ENCODE results near the gene SCN5A. TPM values are rescaled to one million over a fixed set of nuclear protein-coding genes. Genes with fewer than 3 reads are reported as not detected.
"Not testable (repeated sequence)": the region's sequence is repeated elsewhere in the genome, so short reads cannot be mapped to it uniquely, and the experiment has no call there.

Gene SCN5A
- total and polyA plus RNA-seq, 2 donors: 1.1 to 3.1 TPM

DNA sequence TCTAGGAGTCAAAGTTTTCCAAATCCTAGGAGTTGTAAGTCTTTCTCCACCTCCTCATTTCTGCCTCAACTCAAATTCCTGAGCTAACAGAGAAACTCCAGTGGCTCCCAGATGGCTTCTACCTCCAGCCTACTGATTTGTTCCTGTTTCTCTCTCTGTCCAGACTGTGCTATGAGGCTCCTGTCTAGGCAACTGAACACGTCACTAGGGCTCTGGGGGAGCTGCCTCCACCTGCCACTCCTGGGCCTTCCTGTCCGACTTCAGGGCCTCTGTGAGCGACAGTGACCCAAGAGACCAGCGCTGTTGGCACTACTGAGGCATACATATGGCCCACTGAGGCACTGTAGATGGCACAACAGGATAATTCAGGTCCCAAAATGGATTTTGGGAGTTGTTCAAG lies 82.0 kb downstream of the SCN5A start:
- no peak for DNase-seq (ENCODE audit: extremely low spot score)
- no peak overlapping the region for H3K27ac ChIP-seq (ENCODE audit: low read depth)
- no peaks in the 10 kb centered on the region for H3K36me3 ChIP-seq (ENCODE audit: insufficient read depth)
- no peaks in the 10 kb centered on the region for H3K4me1 ChIP-seq (ENCODE audit: insufficient read depth)
- H3K4me3 ChIP-seq (ENCODE audit: low read depth, low read length): no peak overlapping the region
- 76% methylated on average over 4 of the region's 4 CpGs for WGBS

DNA sequence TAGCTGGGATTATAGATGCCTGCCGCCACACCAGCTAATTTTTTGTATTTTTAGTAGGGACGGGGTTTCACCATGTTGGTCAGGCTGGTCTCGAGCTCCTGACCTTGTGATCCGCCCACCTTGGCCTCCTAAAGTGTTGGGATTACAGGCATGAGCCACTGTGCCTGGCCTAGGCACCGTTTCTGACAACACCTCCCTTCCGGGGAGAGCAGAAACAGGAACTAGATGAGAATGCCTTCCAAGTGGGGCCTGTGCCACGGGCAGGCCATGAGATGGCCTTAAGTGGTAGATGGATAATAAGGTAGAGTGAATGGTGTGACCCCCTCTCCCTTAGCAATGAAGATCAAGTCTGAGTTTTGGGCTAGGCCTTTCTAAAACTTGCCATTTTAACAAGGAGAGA lies 82.7 kb downstream of the SCN5A start:
- not testable (repeated sequence) for H3K27ac ChIP-seq (ENCODE audit: low read depth); DNase-seq (ENCODE audit: extremely low spot score); H3K4me1 ChIP-seq (ENCODE audit: insufficient read depth); H3K36me3 ChIP-seq (ENCODE audit: insufficient read depth); H3K4me3 ChIP-seq (ENCODE audit: low read depth, low read length)
- WGBS: 86% methylated on average over 7 of the region's 7 CpGs

DNA sequence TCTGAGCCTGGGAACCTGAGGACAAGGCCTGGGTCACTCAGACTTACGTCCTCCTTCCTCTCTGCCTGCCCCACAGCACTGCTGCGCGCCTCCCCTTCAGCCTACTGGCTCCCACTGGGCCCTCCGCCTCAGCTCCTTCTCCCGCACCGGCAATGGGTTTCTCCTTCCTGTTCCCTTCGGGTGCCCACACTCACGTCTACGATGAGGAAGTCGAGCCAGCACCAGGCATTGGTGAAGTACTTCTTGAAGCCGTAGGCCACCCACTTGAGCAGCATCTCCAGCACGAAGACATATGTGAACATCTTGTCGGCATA lies 83.3 kb downstream of the SCN5A start:
- no peak overlapping the region for H3K27ac ChIP-seq (ENCODE audit: low read depth)
- no peak for DNase-seq (ENCODE audit: extremely low spot score)
- no peak overlapping the region for H3K4me3 ChIP-seq (ENCODE audit: low read depth, low read length)
- H3K36me3 ChIP-seq (ENCODE audit: insufficient read depth): no peaks in the 10 kb centered on the region
- 93% methylated on average over 13 of the region's 13 CpGs for WGBS
- H3K4me1 ChIP-seq (ENCODE audit: insufficient read depth): no peaks in the 10 kb centered on the region

DNA sequence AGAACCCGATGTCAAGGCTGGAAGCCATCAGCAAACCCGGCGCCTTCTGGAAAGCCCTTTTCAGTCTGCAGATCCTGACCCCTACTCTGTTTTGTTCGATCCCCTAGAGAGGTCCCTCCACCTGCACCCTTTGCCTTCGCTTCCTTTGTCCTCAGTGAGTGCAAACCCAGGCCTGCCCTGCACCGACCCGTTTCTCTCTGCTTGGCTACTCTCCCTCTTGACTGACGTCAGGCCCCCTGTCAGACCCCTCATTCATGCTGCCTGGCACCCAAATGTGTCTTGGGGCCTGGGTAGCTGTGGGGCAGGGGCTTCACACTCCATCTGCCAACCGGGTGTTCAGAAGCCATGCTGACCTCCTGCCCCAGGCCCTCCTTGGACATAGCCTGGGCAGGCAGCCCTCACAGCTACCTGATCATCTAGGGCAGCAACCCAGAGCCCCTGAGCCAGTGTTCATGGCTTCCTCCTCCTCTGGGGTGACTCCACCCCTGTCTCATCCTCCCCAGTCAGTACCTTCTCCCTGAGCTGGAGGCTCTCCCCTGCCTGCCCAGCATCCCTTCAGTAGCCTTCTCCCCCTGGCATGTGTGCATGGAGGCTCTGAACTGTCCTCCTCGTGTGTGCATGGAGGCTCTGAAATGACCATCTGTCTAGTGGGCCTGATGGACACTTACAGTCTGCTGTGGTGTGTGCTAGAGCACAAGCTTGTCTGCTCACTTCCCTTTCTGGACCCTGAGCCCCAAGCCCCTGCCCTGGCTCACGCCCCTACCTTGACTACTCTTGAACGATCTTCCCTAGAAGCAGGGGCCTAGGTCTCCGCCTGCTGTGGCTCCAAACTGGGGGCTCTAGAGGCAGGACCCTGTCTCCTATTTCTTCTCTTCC lies 83.9 kb downstream of the SCN5A start:
- DNase-seq (ENCODE audit: extremely low spot score): no peak
- H3K27ac ChIP-seq (ENCODE audit: low read depth): no peak overlapping the region
- no peaks in the 10 kb centered on the region for H3K36me3 ChIP-seq (ENCODE audit: insufficient read depth)
- 92% methylated on average over 13 of the region's 13 CpGs for WGBS
- no peak overlapping the region for H3K4me3 ChIP-seq (ENCODE audit: low read depth, low read length)
- H3K4me1 ChIP-seq (ENCODE audit: insufficient read depth): no peaks in the 10 kb centered on the region

DNA sequence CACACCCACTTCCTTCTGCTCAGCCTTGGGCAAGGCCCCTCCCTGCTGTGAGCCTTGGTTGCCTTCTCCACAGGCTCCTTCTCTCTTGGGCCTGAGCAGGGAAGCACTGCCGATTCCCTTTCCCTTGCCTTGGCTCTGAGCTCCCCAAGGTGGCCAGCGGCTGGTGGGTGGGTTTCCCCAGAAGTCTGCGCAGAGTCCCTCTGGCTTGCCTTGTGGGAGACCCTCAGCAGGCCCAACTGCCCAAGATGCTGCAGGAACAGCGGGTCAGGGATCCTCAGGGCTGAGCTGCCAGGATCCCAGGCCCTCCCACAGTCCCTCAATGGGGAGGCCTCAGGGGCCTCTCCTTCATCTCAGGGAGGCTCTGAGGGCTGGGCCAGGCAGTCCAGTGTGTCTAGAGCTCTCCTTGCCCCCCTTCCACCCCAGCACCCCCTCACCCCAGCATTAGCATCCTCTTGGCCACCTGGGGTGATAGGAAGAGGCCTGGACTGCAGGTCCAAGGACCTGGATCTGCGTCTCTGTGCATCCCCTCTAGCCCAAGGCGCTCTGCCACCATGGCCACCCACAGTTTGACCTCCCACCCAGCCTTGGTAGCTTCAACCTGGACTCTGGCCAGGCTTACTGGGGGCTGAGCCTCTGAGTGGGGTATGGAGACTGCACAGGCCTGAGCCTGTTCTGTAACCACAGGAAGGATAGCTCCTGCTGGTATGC lies 84.7 kb downstream of the SCN5A start:
- Histone ChIP-seq H3K36me3 (ENCODE audit: insufficient read depth) (no peaks in the 10 kb centered on the region), H3K4me1 (ENCODE audit: insufficient read depth) (no peaks in the 10 kb centered on the region), H3K4me3 (ENCODE audit: low read depth, low read length) (no peak overlapping the region), H3K27ac (ENCODE audit: low read depth) (no peak overlapping the region)
- 96% methylated on average over 6 of the region's 6 CpGs for WGBS
- DNase-seq (ENCODE audit: extremely low spot score): no peak

DNA sequence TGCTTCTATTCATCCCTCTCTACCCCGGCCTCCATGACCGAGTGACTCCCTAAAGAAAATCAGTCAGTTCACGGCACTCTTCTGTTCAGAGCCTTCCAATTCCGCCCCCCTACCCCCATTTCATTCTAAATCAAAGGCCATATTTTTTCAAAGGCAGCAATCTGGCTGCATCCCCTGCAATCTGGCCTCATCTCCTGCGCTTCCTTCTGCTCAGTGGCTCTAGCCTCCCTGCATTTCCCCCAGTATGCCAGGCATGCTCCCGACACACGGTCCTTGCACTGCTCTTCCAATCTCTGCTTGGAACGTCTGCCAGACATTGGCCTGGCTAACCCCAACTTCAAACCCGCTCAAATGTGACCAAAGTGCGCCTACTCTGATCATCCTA lies 85.6 kb downstream of the SCN5A start:
- 89% methylated on average over 10 of the region's 10 CpGs for WGBS
- DNase-seq (ENCODE audit: extremely low spot score): no peak

DNA sequence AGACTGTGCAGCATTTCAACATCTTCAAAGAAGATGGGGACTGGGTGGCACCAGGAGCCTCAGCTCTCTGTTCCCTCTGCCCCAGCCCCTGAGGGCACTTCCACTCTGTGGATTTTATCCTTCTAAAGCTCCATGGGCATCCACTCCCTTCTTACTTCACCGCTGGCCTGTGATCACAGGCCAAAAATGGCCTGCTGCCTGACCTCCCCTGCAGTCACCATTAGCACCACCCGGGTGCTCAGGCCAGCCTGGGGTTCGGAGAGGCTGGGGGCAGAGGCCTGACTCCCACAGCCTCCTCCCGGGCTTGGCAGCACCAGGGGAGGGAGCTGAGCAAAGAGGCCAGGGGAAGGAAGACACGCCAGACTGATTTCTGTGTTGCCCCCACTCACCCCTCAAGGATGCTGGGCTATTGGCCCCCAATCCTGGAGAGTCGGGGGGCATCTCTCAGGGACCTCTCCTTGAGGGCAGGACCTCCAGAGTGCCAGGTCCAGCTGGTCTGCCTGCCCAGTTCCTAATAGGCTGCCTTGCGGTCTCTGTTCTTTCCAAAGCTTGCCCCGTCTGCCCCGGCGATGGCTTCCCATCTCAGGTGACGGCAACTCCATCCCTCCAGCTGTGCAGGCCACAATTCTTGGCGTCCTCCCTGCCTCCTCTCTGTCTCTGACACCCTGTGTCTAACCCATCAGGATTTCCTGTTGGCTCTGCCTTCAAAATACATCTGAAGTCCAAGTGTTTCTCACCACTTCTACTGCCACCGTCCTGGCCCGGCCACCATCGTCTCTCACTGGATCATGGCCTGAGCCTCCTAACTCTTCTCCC lies 86.2 kb downstream of the SCN5A start:
- no peaks in the 10 kb centered on the region for H3K4me1 ChIP-seq (ENCODE audit: insufficient read depth)
- H3K4me3 ChIP-seq (ENCODE audit: low read depth, low read length): no peak overlapping the region
- no peaks in the 10 kb centered on the region for H3K36me3 ChIP-seq (ENCODE audit: insufficient read depth)
- 89% methylated on average over 15 of the region's 15 CpGs for WGBS
- H3K27ac ChIP-seq (ENCODE audit: low read depth): no peak overlapping the region
- DNase-seq (ENCODE audit: extremely low spot score): no peak

More for the DNA sequence above, 85.6 kb downstream of the SCN5A start:
- no peak overlapping the region for H3K27ac ChIP-seq (ENCODE audit: low read depth)
- no peaks in the 10 kb centered on the region for H3K36me3 ChIP-seq (ENCODE audit: insufficient read depth)
- H3K4me3 ChIP-seq (ENCODE audit: low read depth, low read length): no peak overlapping the region
- no peaks in the 10 kb centered on the region for H3K4me1 ChIP-seq (ENCODE audit: insufficient read depth)

DNA sequence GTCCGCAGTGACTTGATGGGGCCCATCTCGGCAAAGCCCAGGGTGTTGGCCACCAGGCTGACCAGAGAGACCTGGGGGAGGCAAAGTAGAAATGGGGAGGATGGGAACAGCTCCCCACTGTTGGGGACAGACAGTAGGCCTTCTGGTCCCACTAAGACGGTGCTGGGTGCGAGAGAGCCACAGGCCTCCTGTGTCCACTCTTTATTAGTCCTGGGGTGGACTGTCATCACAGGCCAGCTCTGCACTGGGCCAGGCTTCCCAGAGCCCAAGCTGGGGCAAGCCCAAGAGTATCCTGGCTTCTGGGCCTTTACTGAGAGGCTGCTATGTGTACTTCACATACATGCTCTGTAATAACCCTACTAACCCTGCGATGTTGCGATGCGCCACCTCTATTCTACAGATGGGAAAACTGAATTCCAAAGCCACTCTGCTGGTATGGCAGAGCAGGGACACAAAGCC lies 87.0 kb downstream of the SCN5A start:
- no peak for DNase-seq (ENCODE audit: extremely low spot score)
- no peaks in the 10 kb centered on the region for H3K36me3 ChIP-seq (ENCODE audit: insufficient read depth)
- 97% methylated on average over 7 of the region's 7 CpGs for WGBS
- H3K4me1 ChIP-seq (ENCODE audit: insufficient read depth): no peaks in the 10 kb centered on the region
- H3K27ac ChIP-seq (ENCODE audit: low read depth): no peak overlapping the region
- H3K4me3 ChIP-seq (ENCODE audit: low read depth, low read length): no peak overlapping the region

DNA sequence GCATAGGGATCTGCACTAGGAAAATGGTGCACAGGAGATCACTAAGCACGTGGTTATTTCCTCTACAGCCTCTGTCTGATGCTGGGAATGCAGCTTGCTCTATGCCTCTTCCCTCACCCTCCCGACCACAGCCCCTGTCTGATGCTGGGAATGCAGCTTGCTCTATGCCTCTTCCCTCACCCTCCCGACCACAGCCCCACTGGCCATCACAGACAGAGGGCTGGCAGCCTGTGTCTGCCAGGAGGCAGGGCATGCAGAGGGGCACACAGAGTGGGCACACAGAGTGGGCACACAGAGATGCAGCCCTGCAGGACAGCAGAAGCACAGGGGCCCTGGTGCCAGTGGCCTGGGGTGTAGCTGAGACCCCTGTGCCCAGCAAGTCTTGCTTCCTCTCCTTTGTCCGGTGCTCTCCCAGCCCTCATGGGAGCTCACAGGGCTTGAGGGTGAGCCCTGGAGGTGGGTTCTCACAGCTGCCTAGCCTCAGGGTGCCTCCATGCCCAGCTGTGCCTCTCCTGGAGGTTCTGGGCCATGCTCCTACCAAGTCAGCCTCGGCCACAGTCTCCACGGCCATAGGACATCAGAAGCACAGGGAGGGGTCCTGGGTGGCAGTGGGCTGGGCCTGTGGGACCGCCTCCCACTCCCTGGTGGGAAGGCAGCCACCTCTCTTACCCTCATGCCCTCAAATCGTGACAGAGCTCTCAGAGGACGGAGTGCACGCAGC lies 87.6 kb downstream of the SCN5A start:
- H3K36me3 ChIP-seq (ENCODE audit: insufficient read depth): no peaks in the 10 kb centered on the region
- no peaks in the 10 kb centered on the region for H3K4me1 ChIP-seq (ENCODE audit: insufficient read depth)
- no peak for DNase-seq (ENCODE audit: extremely low spot score)
- no peak overlapping the region for H3K4me3 ChIP-seq (ENCODE audit: low read depth, low read length)
- no peak overlapping the region for H3K27ac ChIP-seq (ENCODE audit: low read depth)
- 81% methylated on average over 10 of the region's 10 CpGs for WGBS

DNA sequence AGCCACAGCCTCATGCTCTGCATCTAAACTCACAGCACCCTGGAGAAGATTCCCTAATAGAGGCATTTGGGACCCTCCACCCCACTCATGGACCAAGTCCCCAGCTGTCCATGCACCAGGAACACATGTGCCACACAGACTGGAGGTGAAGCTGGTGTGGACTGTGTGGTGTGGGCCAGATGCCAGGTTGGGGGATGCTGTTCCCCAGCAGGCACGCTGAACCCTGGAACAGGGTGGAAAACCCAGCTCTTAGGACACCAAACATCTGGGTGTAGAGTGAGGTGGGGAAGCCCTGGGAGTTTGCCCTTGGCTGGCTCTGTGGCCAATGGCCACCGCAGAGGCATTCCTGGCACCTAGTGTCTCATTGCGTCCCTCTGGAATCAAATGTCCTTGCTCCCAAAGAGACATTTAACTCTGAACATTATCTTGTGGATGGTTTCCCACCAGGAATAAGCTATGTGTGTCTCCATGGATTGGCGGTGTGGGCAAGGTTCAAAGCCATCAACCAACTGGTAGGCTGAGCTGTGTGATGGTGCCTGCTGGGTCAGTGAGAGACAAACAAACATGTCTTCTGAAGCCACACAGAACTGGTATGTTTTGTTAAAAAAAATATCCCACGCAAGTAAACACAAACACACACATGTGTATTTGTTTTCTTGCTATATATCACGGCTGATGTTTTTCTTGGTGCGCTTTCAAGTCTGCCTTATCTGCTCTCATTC lies 88.3 kb downstream of the SCN5A start:
- H3K36me3 ChIP-seq (ENCODE audit: insufficient read depth): no peaks in the 10 kb centered on the region
- H3K4me1 ChIP-seq (ENCODE audit: insufficient read depth): no peaks in the 10 kb centered on the region
- DNase-seq (ENCODE audit: extremely low spot score): no peak
- H3K4me3 ChIP-seq (ENCODE audit: low read depth, low read length): no peak overlapping the region
- 91% methylated on average over 7 of the region's 7 CpGs for WGBS
- H3K27ac ChIP-seq (ENCODE audit: low read depth): no peak overlapping the region

DNA sequence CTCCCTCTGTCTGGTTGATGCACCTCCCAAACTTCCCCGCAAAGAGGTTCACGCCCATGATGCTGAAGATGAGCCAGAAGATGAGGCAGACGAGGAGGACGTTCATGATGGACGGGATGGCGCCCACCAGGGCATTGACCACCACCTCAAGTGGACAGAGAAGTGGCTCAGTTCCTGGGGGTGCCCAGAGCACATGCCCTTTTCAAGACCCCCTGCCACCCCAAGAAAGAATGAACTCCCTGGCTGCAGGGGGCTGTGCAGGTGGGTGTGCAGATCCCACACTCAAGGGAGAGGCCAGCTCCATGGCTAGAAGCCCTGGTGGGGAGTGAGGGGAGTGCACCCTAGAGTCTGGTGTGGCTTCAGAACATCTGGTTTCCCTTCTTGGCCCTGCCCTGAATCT lies 89.2 kb downstream of the SCN5A start:
- no peak for DNase-seq (ENCODE audit: extremely low spot score)
- Histone ChIP-seq H3K4me1 (ENCODE audit: insufficient read depth) (no peaks in the 10 kb centered on the region), H3K27ac (ENCODE audit: low read depth) (no peak overlapping the region), H3K36me3 (ENCODE audit: insufficient read depth) (no peaks in the 10 kb centered on the region), H3K4me3 (ENCODE audit: low read depth, low read length) (no peak overlapping the region)
- 96% methylated on average over 6 of the region's 6 CpGs for WGBS

DNA sequence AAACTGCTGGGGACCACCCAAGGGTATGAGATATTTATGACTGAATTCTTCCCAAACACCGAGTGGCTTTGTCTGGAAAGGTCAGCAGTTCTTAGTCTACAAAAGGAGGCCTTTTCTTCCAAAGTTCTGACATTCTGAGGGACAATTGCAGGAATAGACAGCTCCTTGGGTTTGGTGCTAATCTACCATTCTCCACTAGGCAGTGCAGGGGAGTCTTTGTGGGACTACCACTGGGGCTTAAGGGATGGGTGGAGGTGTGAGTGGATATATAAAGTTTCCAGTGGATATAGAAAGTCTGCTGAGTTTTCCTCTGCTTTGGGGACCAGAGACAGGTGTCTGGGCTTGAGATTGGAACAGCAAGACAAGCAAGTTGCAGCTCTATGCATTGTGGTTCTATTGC lies 90.6 kb downstream of the SCN5A start:
- DNase-seq (ENCODE audit: extremely low spot score): no peak
- Histone ChIP-seq H3K27ac (ENCODE audit: low read depth) (no peak overlapping the region), H3K4me1 (ENCODE audit: insufficient read depth) (no peaks in the 10 kb centered on the region), H3K4me3 (ENCODE audit: low read depth, low read length) (no peak overlapping the region), H3K36me3 (ENCODE audit: insufficient read depth) (no peaks in the 10 kb centered on the region)
- 30% methylated on average over 1 of the region's 1 CpG for WGBS

Measured in urinary bladder (tissue), 4 donors.